Activated naive CD4-positive, alpha-beta T cell treated with Interleukin-2 at 50 U/mL for 16 hours (primary cell): ENCODE results near the gene RAPGEF6.
"Not testable (repeated sequence)": the region's sequence is repeated elsewhere in the genome, so short reads cannot be mapped to it uniquely, and the experiment has no call there.

Experiments used
- DNase-seq: peaks from one replicate; pipeline ENCODE4 v3.0.0-alpha.2; 2020

The RAPGEF6 gene

GRCh38 chr5:131607903-131608540, 27.0 kb downstream of the RAPGEF6 start:
- DNase-seq: no peak

GRCh38 chr5:131607418-131607817, 27.6 kb downstream of the RAPGEF6 start:
- DNase-seq: no peak

- DNase-seq: no peak
Measured at GRCh38 chr5:131605086-131605485, 29.9 kb downstream of the RAPGEF6 start.

GRCh38 chr5:131595088-131596033, 39.7 kb downstream of the RAPGEF6 start:
- peak; percentile 26 for DNase-seq

- DNase-seq: no peak
Measured at GRCh38 chr5:131593921-131594320, 41.1 kb downstream of the RAPGEF6 start.

- DNase-seq: not testable (repeated sequence)
Measured at GRCh38 chr5:131593436-131593835, 41.6 kb downstream of the RAPGEF6 start.

- DNase-seq: peak; percentile 10
Measured at GRCh38 chr5:131589510-131590348, 45.3 kb downstream of the RAPGEF6 start.

- DNase-seq: no peak
Measured at GRCh38 chr5:131587541-131587940, 47.5 kb downstream of the RAPGEF6 start.

GRCh38 chr5:131581702-131582101, 53.3 kb downstream of the RAPGEF6 start:
- no peak for DNase-seq

GRCh38 chr5:131579917-131580671, 54.9 kb downstream of the RAPGEF6 start:
- no peak for DNase-seq

- DNase-seq: no peak
Measured at GRCh38 chr5:131575660-131576227, 59.3 kb downstream of the RAPGEF6 start.

GRCh38 chr5:131571669-131572168, 63.3 kb downstream of the RAPGEF6 start:
- no peak for DNase-seq

- DNase-seq: no peak
Measured at GRCh38 chr5:131570757-131571156, 64.3 kb downstream of the RAPGEF6 start.

- no peak for DNase-seq
Measured at GRCh38 chr5:131564229-131564652, 70.8 kb downstream of the RAPGEF6 start.

- no peak for DNase-seq
Measured at GRCh38 chr5:131563434-131564228, 71.4 kb downstream of the RAPGEF6 start.

- no peak for DNase-seq
Measured at GRCh38 chr5:131550606-131551005, 84.4 kb downstream of the RAPGEF6 start.

GRCh38 chr5:131548176-131548575, 86.9 kb downstream of the RAPGEF6 start:
- DNase-seq: no peak

GRCh38 chr5:131545845-131546244, 89.2 kb downstream of the RAPGEF6 start:
- no peak for DNase-seq

- no peak for DNase-seq
Measured at GRCh38 chr5:131542723-131543122, 92.3 kb downstream of the RAPGEF6 start.

GRCh38 chr5:131541762-131542161, 93.3 kb downstream of the RAPGEF6 start:
- DNase-seq: no peak

GRCh38 chr5:131541071-131541470, 94.0 kb downstream of the RAPGEF6 start:
- no peak for DNase-seq
